AG20443 (cell line): ENCODE results near the gene NXPH2.

Source experiments
- DNase-seq: peaks from one replicate; pipeline ENCODE4 v3.0.0; 2012; ENCODE audit warnings: low spot score, mixed read lengths

Gene NXPH2

GRCh38 chr2:138637061-138637460 is 143.1 kb downstream of the NXPH2 start:
- DNase-seq = no peak

- no peak for DNase-seq
Measured at GRCh38 chr2:138633049-138633448, 147.1 kb downstream of the NXPH2 start.

GRCh38 chr2:138632066-138632620 is 148.0 kb downstream of the NXPH2 start:
- no peak for DNase-seq

GRCh38 chr2:138630164-138630563 is 150.0 kb downstream of the NXPH2 start:
- DNase-seq = no peak

- no peak for DNase-seq
Measured at GRCh38 chr2:138626148-138626547, 154.0 kb downstream of the NXPH2 start.

DNA sequence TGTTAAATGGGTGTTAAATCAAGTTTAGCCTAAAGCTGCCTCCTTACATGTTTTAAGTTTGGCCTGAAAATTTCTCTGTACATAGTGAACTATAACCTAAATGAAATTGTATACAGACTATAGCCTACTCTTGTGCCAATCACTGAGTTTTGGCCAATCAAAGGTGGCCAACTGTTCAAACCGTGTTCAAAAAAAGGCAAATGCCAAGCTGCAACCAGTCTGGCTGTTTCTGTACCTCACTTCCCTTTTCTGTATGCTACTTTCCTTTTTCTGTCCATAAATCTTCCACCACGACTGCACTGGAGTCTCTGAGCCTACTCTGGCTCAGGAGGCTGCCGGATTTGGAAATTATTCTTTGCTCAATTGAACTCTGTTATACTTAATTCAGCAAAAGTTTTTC is 157.6 kb downstream of the NXPH2 start:
- no peak for DNase-seq

GRCh38 chr2:138621139-138621538 is 159.1 kb downstream of the NXPH2 start:
- DNase-seq = no peak

GRCh38 chr2:138620431-138620830 is 159.8 kb downstream of the NXPH2 start:
- no peak for DNase-seq
